Peyer's patch (tissue), 4 donors: Measurements from ENCODE around the gene GALNT12. TPM values are rescaled to one million over a fixed set of nuclear protein-coding genes. Genes with fewer than 3 reads are reported as not detected.

ENCODE experiments used
- DNase-seq, 3 donors: peaks; one replicate each; pipeline ENCODE4 v3.0.0-alpha.2; 2017 to 2019
- H3K27ac ChIP-seq, 4 donors: fragments of 200-600 bp; sonication (generic); one replicate each; pipeline ENCODE4 v1.5.1; 2016 to 2019
- H3K27me3 ChIP-seq, 2 donors: fragments of 200-600 bp; sonication (generic); one replicate each; pipeline ENCODE4 v1.5.1; 2019
- H3K36me3 ChIP-seq, 3 donors: fragments of 200-600 bp; sonication (generic); one replicate each; pipeline ENCODE4 v1.5.1; 2016 to 2019
- H3K4me1 ChIP-seq, 4 donors: fragments of 200-600 bp; sonication (generic); one replicate each; pipeline ENCODE4 v1.5.1; 2016 to 2019
- H3K4me3 ChIP-seq, 4 donors: fragments of 200-600 bp; sonication (generic); 1 replicate in 3 of 4; 2 replicates in 1 of 4; pipeline ENCODE4 v1.5.1; 2016 to 2019; ENCODE audit warnings: mild to moderate bottlenecking in 1 of 4
- H3K9me3 ChIP-seq, 4 donors: fragments of 200-600 bp; sonication (generic); one replicate each; pipeline ENCODE4 v1.5.1; 2016 to 2019; ENCODE audit warnings: mild to moderate bottlenecking in 1 of 4
- CTCF ChIP-seq, 6 experiments: fragments of 450-650 bp in 4 of 6; fragments of 200-600 bp in 2 of 6; sonication (generic) in 1 of 6; IDR thresholded peaks; one replicate each; pipeline ENCODE4 v1.5.1; 2017 to 2019; ENCODE audit warnings: antibody characterized with exemption in 6 of 6, mild to moderate bottlenecking in 3 of 6, moderate library complexity in 1 of 6
- POLR2A ChIP-seq, 2 donors: fragments of 450-650 bp; IDR thresholded peaks; one replicate each; pipeline ENCODE4 v1.5.1; 2017; ENCODE audit warnings: antibody characterized with exemption in 2 of 2, mild to moderate bottlenecking in 2 of 2, moderate library complexity in 2 of 2
- total RNA-seq, 4 donors: library from RNA; depleted of rRNA; stranded (reverse); fragments of >200 nt; gene quantifications; one replicate each; pipeline ENCODE4 v1.1.0, GENCODE V29; 2016

GALNT12 gene
- total RNA-seq, 4 donors from 2014 or later: 73.6 to 118 (median 93.0) TPM

- TF ChIP-seq POLR2A (IDR thresholded peaks at IDR 0.05) (no peak), CTCF (IDR thresholded peaks at IDR 0.05) (no peak)
- H3K9me3 ChIP-seq: no peaks in the 10 kb centered on the region
Observed at GRCh38 chr9:98789483-98790133, 17.9 kb upstream of the GALNT12 start.

GRCh38 chr9:98790134-98790841 lies 17.2 kb upstream of the GALNT12 start:
- no peaks in the 10 kb centered on the region for H3K27me3 ChIP-seq
- DNase-seq: peak in 1 of 3 donors; percentile 46
- H3K4me1 ChIP-seq: peaks cover 0 to 15% (median 1%) of the 10 kb centered on the region in 4 donors
- peaks cover 0 to 10% (median 0%) of the 10 kb centered on the region in 3 donors for H3K36me3 ChIP-seq
- no peaks in the 10 kb centered on the region for H3K9me3 ChIP-seq
- TF ChIP-seq POLR2A (IDR thresholded peaks at IDR 0.05) (no peak), CTCF (IDR thresholded peaks at IDR 0.05) (no peak)
- H3K27ac ChIP-seq: no peak overlapping the region
- H3K4me3 ChIP-seq: no peak overlapping the region

More at GRCh38 chr9:98789483-98790133, 17.9 kb upstream of the GALNT12 start:
- Histone ChIP-seq H3K36me3 (peaks cover 0 to 10% (median 0%) of the 10 kb centered on the region in 3 donors), H3K27ac (no peak overlapping the region), H3K4me1 (peaks cover 0 to 10% (median 0%) of the 10 kb centered on the region in 4 donors), H3K4me3 (no peak overlapping the region), H3K27me3 (no peaks in the 10 kb centered on the region)
- no peak for DNase-seq

GRCh38 chr9:98790842-98791607 lies 16.4 kb upstream of the GALNT12 start:
- Histone ChIP-seq H3K9me3 (no peaks in the 10 kb centered on the region), H3K4me1 (peaks cover 0 to 20% (median 3%) of the 10 kb centered on the region in 4 donors), H3K27me3 (no peaks in the 10 kb centered on the region), H3K36me3 (peaks cover 0 to 10% (median 0%) of the 10 kb centered on the region in 3 donors), H3K4me3 (no peak overlapping the region), H3K27ac (peak overlapping the region in 1 of 4 donors; percentile 9)
- TF ChIP-seq POLR2A (IDR thresholded peaks at IDR 0.05): no peak
- TF ChIP-seq CTCF (IDR thresholded peaks at IDR 0.05): peak; percentile 76 to 99 (median 97)
- DNase-seq: peak; percentile 48 to 87 (median 86)

GRCh38 chr9:98791608-98792490 lies 15.6 kb upstream of the GALNT12 start:
- Histone ChIP-seq H3K9me3 (no peaks in the 10 kb centered on the region), H3K27me3 (no peaks in the 10 kb centered on the region), H3K27ac (no peak overlapping the region), H3K36me3 (peaks cover 0 to 10% (median 0%) of the 10 kb centered on the region in 3 donors), H3K4me3 (no peak overlapping the region), H3K4me1 (peaks cover 0 to 22% (median 3%) of the 10 kb centered on the region in 4 donors)
- no peak for TF ChIP-seq CTCF (IDR thresholded peaks at IDR 0.05)
- TF ChIP-seq POLR2A (IDR thresholded peaks at IDR 0.05): no peak
- DNase-seq: peak in 1 of 3 donors; percentile 43

- no peak overlapping the region for H3K4me3 ChIP-seq
- TF ChIP-seq POLR2A (IDR thresholded peaks at IDR 0.05) (no peak), CTCF (IDR thresholded peaks at IDR 0.05) (no peak)
- peaks cover 0 to 10% (median 0%) of the 10 kb centered on the region in 3 donors for H3K36me3 ChIP-seq
- peak in 1 of 3 donors; percentile 31 for DNase-seq
- H3K27me3 ChIP-seq: no peaks in the 10 kb centered on the region
- peaks cover 0 to 25% (median 3%) of the 10 kb centered on the region in 4 donors for H3K4me1 ChIP-seq
- H3K27ac ChIP-seq: no peak overlapping the region
- no peaks in the 10 kb centered on the region for H3K9me3 ChIP-seq
Observed at GRCh38 chr9:98793031-98793430, 14.4 kb upstream of the GALNT12 start.
